Fibroblast of lung (primary cell): ENCODE data around the gene SBK3. TPM values are rescaled to one million over a fixed set of nuclear protein-coding genes. Genes with fewer than 3 reads are reported as not detected.
"Not testable (repeated sequence)": the region's sequence is repeated elsewhere in the genome, so short reads cannot be mapped to it uniquely, and the experiment has no call there.

Source experiments
- DNase-seq, 2 donors: peaks; one replicate each; pipeline versions ENCODE4 v3.0.0 to v3.0.0-alpha.2; 2010; ENCODE audit warnings: low read depth in 2 of 2
- H2AFZ ChIP-seq: 2 replicates; pipeline ENCODE4 v1.5.1; 2012; ENCODE audit warnings: low read length, control low read depth, inconsistent platforms
- H3K27ac ChIP-seq: 2 replicates; pipeline ENCODE4 v1.5.1; 2011; ENCODE audit warnings: low read length, control low read depth; ENCODE audit not compliant: insufficient read depth
- H3K27me3 ChIP-seq: 2 replicates; pipeline ENCODE4 v1.5.1; 2011; ENCODE audit warnings: mild to moderate bottlenecking, low read length; ENCODE audit not compliant: control insufficient read depth, insufficient read depth
- H3K36me3 ChIP-seq: 2 replicates; pipeline ENCODE4 v1.5.1; 2011; ENCODE audit warnings: low read length; ENCODE audit not compliant: control insufficient read depth, insufficient read depth
- H3K4me1 ChIP-seq: 2 replicates; pipeline ENCODE4 v1.5.1; 2011; ENCODE audit warnings: low read length; ENCODE audit not compliant: control insufficient read depth, insufficient read depth; ENCODE audit errors: extremely low read depth
- H3K4me2 ChIP-seq: 2 replicates; pipeline ENCODE4 v1.5.1; 2011; ENCODE audit warnings: low read length, control low read depth; ENCODE audit not compliant: insufficient read depth; ENCODE audit errors: extremely low read depth
- H3K4me3 ChIP-seq, 4 experiments: fragments of 200-600 bp in 1 of 4; sonication (generic) in 1 of 4; replicated peaks in 1 of 4; 2 replicates each; pipeline ENCODE4 v1.5.1; 2011 to 2016; ENCODE audit warnings: low read length in 4 of 4, low read depth in 3 of 4, mild to moderate bottlenecking in 3 of 4, control low read depth in 2 of 4, inconsistent platforms in 1 of 4, mixed read lengths in 1 of 4; ENCODE audit not compliant: insufficient read depth in 1 of 4; ENCODE audit errors: control extremely low read depth in 1 of 4
- H3K79me2 ChIP-seq: 2 replicates; pipeline ENCODE4 v1.5.1; 2012; ENCODE audit warnings: mild to moderate bottlenecking, low read length, inconsistent platforms; ENCODE audit not compliant: control insufficient read depth, insufficient read depth
- H3K9ac ChIP-seq: 2 replicates; pipeline ENCODE4 v1.5.1; 2011; ENCODE audit warnings: mild to moderate bottlenecking, low read length, control low read depth; ENCODE audit not compliant: insufficient read depth
- H3K9me3 ChIP-seq: 2 replicates; pipeline ENCODE4 v1.5.1; 2012; ENCODE audit warnings: low read depth, low read length; ENCODE audit not compliant: control insufficient read depth, insufficient read depth
- H4K20me1 ChIP-seq: 2 replicates; pipeline ENCODE4 v1.5.1; 2011; ENCODE audit warnings: low read length; ENCODE audit not compliant: control insufficient read depth, insufficient read depth; ENCODE audit errors: extremely low read depth
- EZH2 ChIP-seq: IDR thresholded peaks from 2 replicates; pipeline ENCODE4 v1.5.1; 2012; ENCODE audit warnings: low read length, control low read depth, mild to moderate bottlenecking; ENCODE audit errors: missing control alignments
- polyA plus RNA-seq, 2 donors: library from polyadenylated mRNA; depleted of rRNA in 1 of 2; stranded (reverse) in 1 of 2; unstranded in 1 of 2; fragments of >200 nt; gene quantifications; 2 replicates each; pipeline ENCODE4 v1.2.1, GENCODE V29; 2011 to 2012; ENCODE audit warnings: missing spikeins in 1 of 2
- total RNA-seq: library from RNA; depleted of rRNA; stranded (reverse); fragments of >200 nt; gene quantifications from 2 replicates; pipeline ENCODE4 v1.2.1, GENCODE V29; 2014
- TF ChIP-seq, protein P1 (sequence below), 2 donors: IDR thresholded peaks in 1 of 2; conservative IDR thresholded peaks in 1 of 2; 1 replicate in 1 of 2; 2 replicates in 1 of 2; pipeline ENCODE4 v1.5.1; 2011 to 2012; ENCODE audit warnings: low read length in 2 of 2, control low read depth in 1 of 2, inconsistent platforms in 1 of 2, low read depth in 1 of 2, mild to moderate bottlenecking in 1 of 2

The SBK3 gene
- total and polyA plus RNA-seq, 2 donors (not counting 1 experiment from before 2014, with no cell fraction given) = 0.66 TPM; not detected in 1

DNA sequence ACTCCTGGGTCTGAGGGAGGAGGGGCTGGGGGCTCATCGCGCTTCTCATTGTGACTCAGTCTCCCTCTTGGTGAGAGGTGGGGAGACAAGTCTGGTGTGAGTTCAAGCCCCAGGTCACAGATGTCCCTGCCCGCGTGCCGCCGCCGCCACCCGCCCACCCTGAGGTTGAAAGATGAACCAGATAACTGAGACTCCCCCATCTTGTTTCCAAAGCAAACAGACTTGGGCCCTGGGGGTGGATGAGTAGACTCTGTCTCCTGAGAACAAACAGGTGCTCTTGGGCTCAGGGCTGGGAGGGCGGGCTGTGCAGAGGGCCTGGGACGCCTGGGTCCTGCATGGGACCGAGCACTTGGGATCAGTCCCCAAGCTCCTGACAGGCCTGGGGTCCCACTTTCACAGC, 9.0 kb downstream of the SBK3 start:
- Histone ChIP-seq H3K4me3 (no peak overlapping the region), H3K9me3 (no peaks in the 10 kb centered on the region), H3K27me3 (no peaks in the 10 kb centered on the region), H3K4me1 (no peaks in the 10 kb centered on the region), H2AFZ (no peak overlapping the region), H3K27ac (no peak overlapping the region), H3K79me2 (no peaks in the 10 kb centered on the region), H4K20me1 (no peaks in the 10 kb centered on the region), H3K9ac (no peak overlapping the region), H3K4me2 (no peak overlapping the region), H3K36me3 (no peaks in the 10 kb centered on the region)
- DNase-seq = no peak
- TF ChIP-seq, protein P1, sequence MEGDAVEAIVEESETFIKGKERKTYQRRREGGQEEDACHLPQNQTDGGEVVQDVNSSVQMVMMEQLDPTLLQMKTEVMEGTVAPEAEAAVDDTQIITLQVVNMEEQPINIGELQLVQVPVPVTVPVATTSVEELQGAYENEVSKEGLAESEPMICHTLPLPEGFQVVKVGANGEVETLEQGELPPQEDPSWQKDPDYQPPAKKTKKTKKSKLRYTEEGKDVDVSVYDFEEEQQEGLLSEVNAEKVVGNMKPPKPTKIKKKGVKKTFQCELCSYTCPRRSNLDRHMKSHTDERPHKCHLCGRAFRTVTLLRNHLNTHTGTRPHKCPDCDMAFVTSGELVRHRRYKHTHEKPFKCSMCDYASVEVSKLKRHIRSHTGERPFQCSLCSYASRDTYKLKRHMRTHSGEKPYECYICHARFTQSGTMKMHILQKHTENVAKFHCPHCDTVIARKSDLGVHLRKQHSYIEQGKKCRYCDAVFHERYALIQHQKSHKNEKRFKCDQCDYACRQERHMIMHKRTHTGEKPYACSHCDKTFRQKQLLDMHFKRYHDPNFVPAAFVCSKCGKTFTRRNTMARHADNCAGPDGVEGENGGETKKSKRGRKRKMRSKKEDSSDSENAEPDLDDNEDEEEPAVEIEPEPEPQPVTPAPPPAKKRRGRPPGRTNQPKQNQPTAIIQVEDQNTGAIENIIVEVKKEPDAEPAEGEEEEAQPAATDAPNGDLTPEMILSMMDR (conservative IDR thresholded peaks at IDR 0.05 in 1 of 2, IDR thresholded peaks at IDR 0.05 in 1 of 2; ENCODE audit: low read depth in 1 of 2, low read length in 2 of 2) = no peak

DNA sequence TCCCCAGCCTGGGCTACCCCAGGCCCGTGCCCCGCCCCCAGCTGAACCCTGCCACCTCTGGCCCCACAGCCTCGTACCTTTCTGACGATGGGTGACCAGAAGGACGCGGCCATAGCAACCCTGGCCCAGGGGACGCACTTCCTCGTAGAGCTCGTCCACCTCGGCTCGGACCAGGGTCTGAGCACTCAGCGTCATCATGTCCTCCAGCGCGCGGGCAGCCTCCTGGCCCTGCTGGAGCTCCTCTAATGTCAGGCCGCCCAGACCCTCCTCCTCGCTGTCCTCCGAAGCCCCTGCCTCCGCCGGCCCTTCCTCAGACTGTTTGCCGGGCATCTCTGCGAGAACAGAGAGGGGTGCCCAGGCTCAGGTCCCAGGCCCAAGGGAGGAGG, 9.4 kb downstream of the SBK3 start:
- Histone ChIP-seq H4K20me1 (no peaks in the 10 kb centered on the region), H3K27me3 (no peaks in the 10 kb centered on the region), H3K4me1 (no peaks in the 10 kb centered on the region), H3K79me2 (no peaks in the 10 kb centered on the region), H3K9ac (no peak overlapping the region), H3K4me2 (no peak overlapping the region), H3K36me3 (no peaks in the 10 kb centered on the region), H3K4me3 (no peak overlapping the region), H3K27ac (no peak overlapping the region), H3K9me3 (no peaks in the 10 kb centered on the region), H2AFZ (no peak overlapping the region)
- TF ChIP-seq, protein P1 (conservative IDR thresholded peaks at IDR 0.05 in 1 of 2, IDR thresholded peaks at IDR 0.05 in 1 of 2; ENCODE audit: low read depth in 1 of 2, low read length in 2 of 2) = no peak
- no peak for TF ChIP-seq EZH2
- DNase-seq = no peak

DNA sequence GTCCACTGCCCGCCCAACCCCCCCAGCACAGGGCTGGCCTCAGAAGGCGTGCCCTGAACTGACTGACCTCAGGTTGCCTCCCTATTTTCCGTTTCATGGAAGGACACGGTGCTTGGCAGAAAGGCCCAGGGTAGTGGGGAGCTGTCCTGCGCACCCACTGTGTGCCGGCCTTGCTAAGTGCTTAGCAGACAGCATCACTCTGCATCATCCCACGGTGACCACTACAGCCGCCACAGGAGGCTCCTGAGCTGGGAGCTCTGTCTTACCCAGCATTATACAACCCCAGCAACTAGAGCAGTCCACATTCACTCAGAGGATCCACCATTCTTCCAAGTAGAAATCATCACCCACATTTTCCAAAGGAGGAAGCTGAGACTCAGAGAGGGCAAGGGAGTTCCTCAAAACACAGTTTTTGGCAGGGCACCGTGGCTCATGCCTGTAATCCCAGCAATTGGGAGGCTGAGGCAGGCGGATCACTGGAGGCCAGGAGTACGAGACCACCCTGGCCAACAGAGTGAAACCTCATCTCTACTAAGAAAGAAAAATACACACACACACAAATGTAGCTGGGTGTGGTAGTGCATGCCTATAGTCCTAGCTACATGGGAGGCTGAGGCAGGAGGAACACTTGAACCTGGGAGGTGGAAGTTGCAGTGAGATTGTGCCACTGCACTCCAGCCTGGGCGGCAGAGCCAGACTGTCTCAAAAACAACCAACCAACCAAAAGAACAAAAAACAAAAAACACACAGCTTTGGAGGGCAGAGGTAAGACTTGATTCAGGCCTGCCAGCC, 10.0 kb downstream of the SBK3 start:
- H3K4me1 ChIP-seq = no peaks in the 10 kb centered on the region
- no peaks in the 10 kb centered on the region for H3K27me3 ChIP-seq
- H3K4me3 ChIP-seq = no peak overlapping the region
- no peaks in the 10 kb centered on the region for H4K20me1 ChIP-seq
- no peak for DNase-seq
- H3K4me2 ChIP-seq = no peak overlapping the region
- H3K9me3 ChIP-seq = no peaks in the 10 kb centered on the region
- TF ChIP-seq EZH2 = no peak
- TF ChIP-seq, protein P1 (conservative IDR thresholded peaks at IDR 0.05 in 1 of 2, IDR thresholded peaks at IDR 0.05 in 1 of 2; ENCODE audit: low read depth in 1 of 2, low read length in 2 of 2) = no peak
- H2AFZ ChIP-seq = no peak overlapping the region
- no peak overlapping the region for H3K9ac ChIP-seq
- no peaks in the 10 kb centered on the region for H3K36me3 ChIP-seq
- H3K79me2 ChIP-seq = no peaks in the 10 kb centered on the region
- no peak overlapping the region for H3K27ac ChIP-seq

DNA sequence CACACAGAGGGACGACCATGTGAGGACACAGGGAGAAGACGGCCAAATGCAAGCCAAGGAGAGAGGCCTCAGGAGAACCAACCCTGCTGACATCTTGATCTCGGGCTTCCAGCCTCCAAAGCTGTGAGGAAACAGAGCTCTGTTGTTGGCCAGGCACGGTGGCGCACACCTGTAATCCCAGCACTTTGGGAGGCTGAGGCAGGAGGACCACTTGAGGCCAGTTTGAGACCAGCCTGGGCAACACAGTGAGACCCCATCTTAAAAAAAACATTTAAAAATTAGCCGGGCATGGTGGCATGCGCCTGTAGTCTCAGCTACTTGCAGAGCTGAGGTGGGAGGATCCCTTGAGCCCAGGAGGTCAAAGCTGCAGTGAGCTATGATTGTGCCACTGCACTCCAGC, 11.1 kb downstream of the SBK3 start:
- not testable (repeated sequence) for H3K27me3 ChIP-seq, H3K4me3 ChIP-seq, H3K4me2 ChIP-seq, H3K9me3 ChIP-seq, H3K36me3 ChIP-seq, H3K27ac ChIP-seq, H3K9ac ChIP-seq, H4K20me1 ChIP-seq, H3K79me2 ChIP-seq, DNase-seq, H3K4me1 ChIP-seq, H2AFZ ChIP-seq
